IPS-20b (cell line): Measurements from ENCODE around the gene CAMP.

Experiments
- H3K27ac ChIP-seq: one replicate; pipeline ENCODE4 v1.5.1; 2013; ENCODE audit warnings: low read length
- H3K27me3 ChIP-seq: 2 replicates; pipeline ENCODE4 v1.6.1; 2013; ENCODE audit warnings: mild to moderate bottlenecking, low read length, inconsistent platforms; ENCODE audit not compliant: insufficient read depth
- H3K36me3 ChIP-seq: 2 replicates; pipeline ENCODE4 v1.6.1; 2013; ENCODE audit warnings: low read depth, mild to moderate bottlenecking, inconsistent platforms, low read length, moderate library complexity; ENCODE audit not compliant: insufficient read depth
- H3K4me1 ChIP-seq: 2 replicates; pipeline ENCODE4 v1.6.1; 2013; ENCODE audit warnings: mild to moderate bottlenecking, control low read depth, inconsistent platforms, low read length, moderate library complexity; ENCODE audit not compliant: insufficient read depth
- H3K4me3 ChIP-seq: 2 replicates; pipeline ENCODE4 v1.5.1; 2013; ENCODE audit warnings: mild to moderate bottlenecking, low read length, inconsistent platforms
- H3K9ac ChIP-seq: 2 replicates; pipeline ENCODE4 v1.6.1; 2013; ENCODE audit warnings: low read depth, mild to moderate bottlenecking, inconsistent platforms, low read length, moderate library complexity
- H3K9me3 ChIP-seq: 2 replicates; pipeline ENCODE4 v1.6.1; 2013; ENCODE audit warnings: mild to moderate bottlenecking, low read depth, low read length, inconsistent platforms; ENCODE audit not compliant: insufficient read depth

CAMP gene

GRCh38 chr3:48222616-48223513 is at the start of gene CAMP:
CAMP (plus strand) TSS chr3:48223495; CDS start chr3:48223512, 17 bp downstream.
- no peak within 1 kb of the TSS for H3K27ac ChIP-seq
- no peaks in the 10 kb centered on the region for H3K9me3 ChIP-seq
- no peaks in the 10 kb centered on the region for H3K4me1 ChIP-seq
- H3K27me3 ChIP-seq, result no peaks in the 10 kb centered on the region
- no peaks in the 10 kb centered on the region for H3K36me3 ChIP-seq
- no peak within 1 kb of the TSS for H3K9ac ChIP-seq
- H3K4me3 ChIP-seq, result no peak within 1 kb of the TSS

- no peak overlapping the region for H3K27ac ChIP-seq
- H3K36me3 ChIP-seq, result peaks cover 100% of the 10 kb centered on the region
- no peaks in the 10 kb centered on the region for H3K9me3 ChIP-seq
- H3K4me1 ChIP-seq, result no peaks in the 10 kb centered on the region
- no peak overlapping the region for H3K4me3 ChIP-seq
- no peaks in the 10 kb centered on the region for H3K27me3 ChIP-seq
- H3K9ac ChIP-seq, result no peak overlapping the region
Measured at GRCh38 chr3:48178072-48178471, 45.2 kb upstream of the CAMP start.

GRCh38 chr3:48180021-48180420 is 43.3 kb upstream of the CAMP start:
- Histone ChIP-seq H3K4me3 (no peak overlapping the region), H3K27me3 (no peaks in the 10 kb centered on the region), H3K27ac (no peak overlapping the region)

GRCh38 chr3:48180531-48181253 is 42.6 kb upstream of the CAMP start:
- Histone ChIP-seq H3K27ac (no peak overlapping the region), H3K36me3 (peaks cover 100% of the 10 kb centered on the region), H3K9ac (no peak overlapping the region), H3K9me3 (no peaks in the 10 kb centered on the region), H3K4me3 (no peak overlapping the region), H3K27me3 (no peaks in the 10 kb centered on the region), H3K4me1 (no peaks in the 10 kb centered on the region)

More at GRCh38 chr3:48180021-48180420, 43.3 kb upstream of the CAMP start:
- Histone ChIP-seq H3K9ac (no peak overlapping the region), H3K9me3 (no peaks in the 10 kb centered on the region), H3K36me3 (peaks cover 100% of the 10 kb centered on the region), H3K4me1 (no peaks in the 10 kb centered on the region)

- H3K9ac ChIP-seq, result no peak overlapping the region
- peaks cover 75% of the 10 kb centered on the region for H3K36me3 ChIP-seq
- no peak overlapping the region for H3K4me3 ChIP-seq
- H3K27me3 ChIP-seq, result no peaks in the 10 kb centered on the region
- no peak overlapping the region for H3K27ac ChIP-seq
- H3K4me1 ChIP-seq, result no peaks in the 10 kb centered on the region; the same call in 1 of the 2 replicates
- no peaks in the 10 kb centered on the region for H3K9me3 ChIP-seq
Measured at GRCh38 chr3:48184299-48184698, 39.0 kb upstream of the CAMP start.

GRCh38 chr3:48185129-48185528 is 38.2 kb upstream of the CAMP start:
- Histone ChIP-seq H3K27me3 (no peaks in the 10 kb centered on the region), H3K27ac (no peak overlapping the region), H3K4me1 (peaks cover 1% of the 10 kb centered on the region; the same call in 1 of the 2 replicates), H3K36me3 (peaks cover 66% of the 10 kb centered on the region), H3K9ac (peak overlapping the region; percentile 7; the same call in 1 of the 2 replicates), H3K9me3 (no peaks in the 10 kb centered on the region), H3K4me3 (no peak overlapping the region)

GRCh38 chr3:48186631-48187300 is 36.5 kb upstream of the CAMP start:
- Histone ChIP-seq H3K9me3 (no peaks in the 10 kb centered on the region), H3K9ac (peak overlapping the region; percentile 92), H3K4me1 (peaks cover 9% of the 10 kb centered on the region; the same call in 1 of the 2 replicates), H3K36me3 (peaks cover 50% of the 10 kb centered on the region), H3K4me3 (peak overlapping the region; percentile 80), H3K27me3 (no peaks in the 10 kb centered on the region), H3K27ac (no peak overlapping the region)

- peak overlapping the region; percentile 80 for H3K4me3 ChIP-seq
- peaks cover 45% of the 10 kb centered on the region for H3K36me3 ChIP-seq
- H3K9me3 ChIP-seq, result no peaks in the 10 kb centered on the region
- no peaks in the 10 kb centered on the region for H3K27me3 ChIP-seq
- H3K27ac ChIP-seq, result no peak overlapping the region
- H3K9ac ChIP-seq, result peak overlapping the region; percentile 92
- H3K4me1 ChIP-seq, result peaks cover 9% of the 10 kb centered on the region; the same call in 1 of the 2 replicates
Measured at GRCh38 chr3:48187301-48187578, 36.1 kb upstream of the CAMP start.

GRCh38 chr3:48187579-48188265 is 35.6 kb upstream of the CAMP start:
- H3K9ac ChIP-seq, result peak overlapping the region; percentile 92
- H3K27me3 ChIP-seq, result no peaks in the 10 kb centered on the region
- peak overlapping the region; percentile 80 for H3K4me3 ChIP-seq
- peaks cover 9% of the 10 kb centered on the region; the same call in 1 of the 2 replicates for H3K4me1 ChIP-seq
- H3K36me3 ChIP-seq, result peaks cover 41% of the 10 kb centered on the region
- no peaks in the 10 kb centered on the region for H3K9me3 ChIP-seq
- no peak overlapping the region for H3K27ac ChIP-seq

- Histone ChIP-seq H3K9me3 (no peaks in the 10 kb centered on the region), H3K9ac (peak within 1 kb of the TSS; percentile 92), H3K36me3 (peaks cover 32% of the 10 kb centered on the region), H3K27ac (no peak within 1 kb of the TSS), H3K27me3 (no peaks in the 10 kb centered on the region), H3K4me3 (peak within 1 kb of the TSS; percentile 80), H3K4me1 (peaks cover 9% of the 10 kb centered on the region; the same call in 1 of the 2 replicates)
Measured at GRCh38 chr3:48188266-48189201, 34.8 kb upstream of the CAMP start, which contains the start of gene CDC25A. CDC25A (minus strand) TSS chr3:48188417; CDS start chr3:48187947, 470 bp downstream.
